ENCODE measurements around the gene SLC35C1.

DNA sequence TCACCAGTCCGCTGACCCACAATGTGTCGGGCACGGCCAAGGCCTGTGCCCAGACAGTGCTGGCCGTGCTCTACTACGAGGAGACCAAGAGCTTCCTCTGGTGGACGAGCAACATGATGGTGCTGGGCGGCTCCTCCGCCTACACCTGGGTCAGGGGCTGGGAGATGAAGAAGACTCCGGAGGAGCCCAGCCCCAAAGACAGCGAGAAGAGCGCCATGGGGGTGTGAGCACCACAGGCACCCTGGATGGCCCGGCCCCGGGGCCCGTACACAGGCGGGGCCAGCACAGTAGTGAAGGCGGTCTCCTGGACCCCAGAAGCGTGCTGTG, 6.1 kb downstream of the SLC35C1 start:
- TF ChIP-seq CTCF (IDR thresholded peaks at IDR 0.05) = no peak
- no peak for TF ChIP-seq EP300 (IDR thresholded peaks at IDR 0.05; ENCODE audit: low read depth)
